Measurements from ENCODE around the gene NUBPL.

Gene NUBPL

GRCh38 chr14:31590206-31590605, 29.0 kb downstream of the NUBPL start:
- H3K27me3 Mint-ChIP-seq (ENCODE audit: low read depth), result no peaks in the 10 kb centered on the region
- H3K9me3 Mint-ChIP-seq, result no peaks in the 10 kb centered on the region
- TF ChIP-seq, protein P1, sequence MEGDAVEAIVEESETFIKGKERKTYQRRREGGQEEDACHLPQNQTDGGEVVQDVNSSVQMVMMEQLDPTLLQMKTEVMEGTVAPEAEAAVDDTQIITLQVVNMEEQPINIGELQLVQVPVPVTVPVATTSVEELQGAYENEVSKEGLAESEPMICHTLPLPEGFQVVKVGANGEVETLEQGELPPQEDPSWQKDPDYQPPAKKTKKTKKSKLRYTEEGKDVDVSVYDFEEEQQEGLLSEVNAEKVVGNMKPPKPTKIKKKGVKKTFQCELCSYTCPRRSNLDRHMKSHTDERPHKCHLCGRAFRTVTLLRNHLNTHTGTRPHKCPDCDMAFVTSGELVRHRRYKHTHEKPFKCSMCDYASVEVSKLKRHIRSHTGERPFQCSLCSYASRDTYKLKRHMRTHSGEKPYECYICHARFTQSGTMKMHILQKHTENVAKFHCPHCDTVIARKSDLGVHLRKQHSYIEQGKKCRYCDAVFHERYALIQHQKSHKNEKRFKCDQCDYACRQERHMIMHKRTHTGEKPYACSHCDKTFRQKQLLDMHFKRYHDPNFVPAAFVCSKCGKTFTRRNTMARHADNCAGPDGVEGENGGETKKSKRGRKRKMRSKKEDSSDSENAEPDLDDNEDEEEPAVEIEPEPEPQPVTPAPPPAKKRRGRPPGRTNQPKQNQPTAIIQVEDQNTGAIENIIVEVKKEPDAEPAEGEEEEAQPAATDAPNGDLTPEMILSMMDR (IDR thresholded peaks at IDR 0.05; ENCODE audit: unreplicated experiment in 3 of 3), result no peak
- peak overlapping the region in 1 of 3 experiments; percentile 32 for H3K27ac Mint-ChIP-seq
- H3K4me1 Mint-ChIP-seq, result peaks cover 4% of the 10 kb centered on the region
- no peak overlapping the region for H3K4me3 Mint-ChIP-seq
- H3K36me3 Mint-ChIP-seq (ENCODE audit: low read depth), result peaks cover 13% of the 10 kb centered on the region

DNA sequence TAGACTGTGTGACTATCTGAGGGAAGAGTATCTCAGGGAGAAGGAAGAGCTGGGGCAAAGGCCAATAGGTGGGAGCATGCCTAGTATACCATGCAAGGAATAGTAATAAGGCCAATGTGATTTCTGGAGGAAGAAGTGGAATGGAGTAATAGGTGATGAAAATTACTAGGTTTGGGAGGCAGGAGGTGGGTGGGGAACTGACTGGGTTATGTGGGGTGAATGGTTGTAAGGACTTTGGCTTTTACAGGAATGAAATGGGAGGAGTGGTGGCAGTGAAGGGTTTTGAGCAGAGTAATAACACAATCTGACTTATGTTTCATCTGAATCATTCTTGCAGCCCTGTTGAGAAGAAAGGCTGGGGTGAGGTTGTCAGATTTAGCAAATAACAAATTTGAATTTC, 30.9 kb downstream of the NUBPL start:
- Mint-ChIP-seq H3K36me3 (ENCODE audit: low read depth) (peaks cover 8% of the 10 kb centered on the region), H3K4me1 (peaks cover 10% of the 10 kb centered on the region), H3K27me3 (ENCODE audit: low read depth) (no peaks in the 10 kb centered on the region), H3K4me3 (no peak overlapping the region), H3K27ac (no peak overlapping the region), H3K9me3 (no peaks in the 10 kb centered on the region)
- TF ChIP-seq, protein P1 (IDR thresholded peaks at IDR 0.05; ENCODE audit: unreplicated experiment in 3 of 3), result no peak

DNA sequence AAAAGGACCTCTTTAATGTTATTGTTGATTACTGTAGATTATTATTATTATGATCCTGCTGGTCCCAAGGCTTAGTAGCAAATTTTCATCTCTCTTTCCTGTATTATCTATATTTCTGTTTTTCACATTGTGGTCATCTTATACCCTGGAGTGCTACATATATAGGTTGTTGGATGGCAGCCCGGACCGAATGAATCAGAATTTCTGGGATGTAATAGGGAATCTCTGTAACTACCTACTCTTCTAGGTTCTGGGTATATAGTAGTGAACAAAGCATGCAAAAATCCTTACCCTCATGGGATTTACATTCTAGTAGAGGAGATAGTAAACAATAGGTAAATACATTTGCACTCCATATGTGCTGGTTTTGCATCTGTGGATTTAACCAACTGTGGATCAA, 31.4 kb downstream of the NUBPL start:
- peaks cover 8% of the 10 kb centered on the region for H3K36me3 Mint-ChIP-seq (ENCODE audit: low read depth)
- no peaks in the 10 kb centered on the region for H3K27me3 Mint-ChIP-seq (ENCODE audit: low read depth)
- TF ChIP-seq, protein P1 (IDR thresholded peaks at IDR 0.05; ENCODE audit: unreplicated experiment in 3 of 3), result no peak
- peaks cover 10% of the 10 kb centered on the region for H3K4me1 Mint-ChIP-seq
- H3K9me3 Mint-ChIP-seq, result no peaks in the 10 kb centered on the region
- no peak overlapping the region for H3K4me3 Mint-ChIP-seq
- no peak overlapping the region for H3K27ac Mint-ChIP-seq

- peaks cover 10% of the 10 kb centered on the region for H3K4me1 Mint-ChIP-seq
- no peak overlapping the region for H3K27ac Mint-ChIP-seq
- peaks cover 37% of the 10 kb centered on the region for H3K36me3 Mint-ChIP-seq (ENCODE audit: low read depth)
- H3K27me3 Mint-ChIP-seq (ENCODE audit: low read depth), result no peaks in the 10 kb centered on the region
- TF ChIP-seq, protein P1 (IDR thresholded peaks at IDR 0.05; ENCODE audit: unreplicated experiment in 3 of 3), result no peak
- no peak overlapping the region for H3K4me3 Mint-ChIP-seq
- H3K9me3 Mint-ChIP-seq, result peaks cover 5% of the 10 kb centered on the region
Measured at GRCh38 chr14:31596342-31597095, 35.3 kb downstream of the NUBPL start.

- no peaks in the 10 kb centered on the region for H3K27me3 Mint-ChIP-seq (ENCODE audit: low read depth)
- no peaks in the 10 kb centered on the region for H3K4me1 Mint-ChIP-seq
- TF ChIP-seq, protein P1 (IDR thresholded peaks at IDR 0.05; ENCODE audit: unreplicated experiment in 3 of 3), result no peak
- no peak overlapping the region for H3K27ac Mint-ChIP-seq
- no peak overlapping the region for H3K4me3 Mint-ChIP-seq
- peaks cover 35% of the 10 kb centered on the region for H3K9me3 Mint-ChIP-seq
- H3K36me3 Mint-ChIP-seq (ENCODE audit: low read depth), result peaks cover 58% of the 10 kb centered on the region
Measured at GRCh38 chr14:31605702-31606101, 44.5 kb downstream of the NUBPL start.
